Posterior vena cava (tissue), 2 donors: ENCODE measurements around the gene ARIH2. TPM values are rescaled to one million over a fixed set of nuclear protein-coding genes. Genes with fewer than 3 reads are reported as not detected.

Experiments used
- DNase-seq: peaks from one replicate; pipeline ENCODE4 v3.0.0-alpha.2; 2020; ENCODE audit warnings: low spot score
- intact Hi-C, 2 donors: fragments of 100-400 bp; cut with DNase I; formaldehyde crosslinking; loops; one replicate each; pipeline versions ENCODE4 v1.14.1 to v1.14.2; 2022 to 2023
- microRNA-seq, 2 donors: library from miRNA; unstranded; fragments of <30 nt; microRNA quantifications; one replicate each; pipeline ENCODE4 v1.2.0, GENCODE V29; 2020 to 2021; ENCODE audit warnings: borderline microRNAs expressed in 2 of 2
- total RNA-seq, 2 donors: library from RNA; stranded (reverse); fragmentation: NEBNext Ultra II Directional; extraction: Animal tissue kit (Norgen Biotek cat#: 25700); gene quantifications; one replicate each; pipeline ENCODE4 v1.2.1, GENCODE V29; 2021
- donor health status: DM: yes; HTN: yes; CAD: no.
- donor health status: DM: yes; HTN: yes; CAD: no.

Gene ARIH2
- total RNA-seq, 2 donors from 2014 or later, result 59.2 to 84.6 TPM

DNA sequence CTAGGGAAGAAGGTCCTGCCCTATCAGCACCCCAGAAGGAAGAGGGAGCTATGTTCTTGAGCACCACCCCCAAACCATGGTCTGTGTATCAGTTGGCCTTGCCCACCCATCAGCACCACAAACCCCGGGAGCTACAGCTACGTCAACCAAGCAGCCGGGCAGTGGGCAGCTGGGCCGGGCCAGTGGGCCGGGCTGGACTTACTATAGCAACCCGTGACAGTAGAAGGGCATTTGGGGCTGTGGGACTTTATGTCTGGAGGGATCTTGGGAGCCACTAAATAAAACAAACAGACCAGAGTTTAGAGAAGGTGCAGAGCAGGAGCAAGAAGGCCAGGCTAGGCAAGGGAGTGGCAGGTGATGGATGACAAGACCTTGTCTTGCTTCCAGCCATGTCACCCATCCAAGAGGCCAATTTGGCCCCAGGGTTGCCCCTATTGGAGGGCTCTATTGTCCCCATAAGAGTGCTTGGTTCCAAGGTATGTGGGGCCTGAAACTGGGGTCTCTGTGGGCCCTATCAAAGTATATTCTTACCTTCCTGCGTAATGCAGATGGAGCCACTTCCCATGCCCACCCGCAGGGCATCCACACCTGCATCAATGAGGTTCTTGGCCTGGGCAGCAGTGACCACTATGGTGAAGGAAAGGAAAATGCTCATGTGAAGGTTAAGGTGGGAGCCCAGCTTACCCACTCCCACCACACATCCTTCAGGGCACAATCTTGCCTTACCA lies 107.3 kb downstream of the ARIH2 start:
- intact Hi-C loops, result no loop called here
- no peak for DNase-seq

- DNase-seq, result no peak
- intact Hi-C loops, result no loop called here
Observed at GRCh38 chr3:49026536-49026935, 107.9 kb downstream of the ARIH2 start.

DNA sequence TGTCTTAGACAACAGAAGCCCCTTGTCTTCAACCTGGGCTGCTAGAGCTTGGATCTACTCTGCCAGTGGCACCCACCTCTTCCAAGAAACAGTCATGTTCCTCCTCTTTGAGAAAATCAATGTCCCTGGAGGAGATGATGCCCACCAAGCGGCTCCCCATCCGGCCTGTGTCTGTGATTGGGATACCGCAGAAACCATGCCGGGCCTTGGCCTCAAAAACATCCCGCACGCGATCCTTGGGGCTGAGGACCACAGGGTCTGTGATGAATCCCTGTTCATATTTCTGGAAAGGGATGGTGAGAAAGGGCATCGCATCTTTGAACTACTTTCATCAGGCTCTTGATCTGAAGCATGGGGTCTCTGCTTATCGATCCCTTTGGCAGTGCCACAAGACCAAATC lies 109.0 kb downstream of the ARIH2 start:
- intact Hi-C loops, result no loop called here
- DNase-seq, result no peak

DNA sequence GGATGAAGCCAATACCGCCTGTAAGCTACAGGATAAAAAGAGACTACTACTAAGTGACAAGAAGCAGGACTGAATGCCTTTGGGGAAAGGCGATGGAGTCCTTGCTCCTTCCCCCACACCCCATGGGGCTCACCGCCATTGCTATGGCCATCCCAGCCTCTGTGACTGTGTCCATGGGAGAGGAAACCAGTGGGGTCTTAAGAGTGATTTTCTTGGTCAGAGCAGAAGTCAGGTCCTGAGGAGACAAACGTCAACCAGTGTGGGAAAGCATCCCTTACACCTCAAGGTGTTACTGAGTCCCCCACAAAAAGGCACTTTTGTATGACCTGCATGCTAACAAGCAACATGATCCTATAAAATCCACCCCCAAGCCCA lies 109.6 kb downstream of the ARIH2 start:
- intact Hi-C loops, result no loop called here
- no peak for DNase-seq

GRCh38 chr3:49028673-49029562 lies 110.3 kb downstream of the ARIH2 start, which contains the start of gene IMPDH2:
IMPDH2 (minus strand) TSS chr3:49029398; CDS start chr3:49029350, 48 bp downstream.
- intact Hi-C loops, result no loop called here

GRCh38 chr3:49029563-49029884 lies 110.9 kb downstream of the ARIH2 start:
- DNase-seq, result no peak
- intact Hi-C loops, result no loop called here

More at GRCh38 chr3:49028673-49029562, 110.3 kb downstream of the ARIH2 start, which contains the start of gene IMPDH2:
- peak; percentile 98 for DNase-seq

- DNase-seq, result no peak
- intact Hi-C loops, result no loop called here
Observed at GRCh38 chr3:49030321-49030720, 111.7 kb downstream of the ARIH2 start.

DNA sequence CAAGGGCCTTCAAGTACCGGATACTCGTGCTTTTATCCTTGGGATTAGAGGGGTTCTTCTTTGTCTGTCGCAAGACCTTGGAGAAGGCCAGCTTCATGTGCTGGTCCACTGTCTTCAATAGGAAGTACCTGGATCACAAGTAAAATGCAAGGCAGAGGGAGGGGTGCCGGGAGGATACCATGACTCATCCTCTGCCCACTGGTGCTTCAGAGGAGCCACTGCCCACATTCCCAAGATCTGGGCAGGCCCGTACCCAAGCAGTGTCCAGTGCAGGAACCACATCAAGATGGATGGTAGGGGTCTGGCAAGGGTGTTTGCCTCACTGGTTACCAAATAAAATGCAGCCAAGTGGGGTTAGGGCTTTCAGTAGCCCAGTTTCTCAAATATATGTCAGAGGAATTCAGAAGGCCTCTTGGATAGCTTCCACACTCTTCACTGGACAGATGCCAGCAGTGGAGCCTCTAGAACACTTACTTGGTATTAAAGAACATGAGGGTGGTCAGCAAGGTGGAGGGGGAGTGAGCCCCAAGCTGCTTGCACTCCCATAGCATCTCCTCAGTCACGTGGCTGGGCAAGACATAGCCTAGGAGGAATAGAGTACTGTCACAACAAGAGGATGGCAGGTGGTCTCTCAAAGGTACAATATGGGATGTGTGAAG lies 114.1 kb downstream of the ARIH2 start:
- intact Hi-C loops, result no loop called here
- DNase-seq, result no peak

GRCh38 chr3:49034650-49035049 lies 116.0 kb downstream of the ARIH2 start:
- no peak for DNase-seq
- intact Hi-C loops, result no loop called here

DNA sequence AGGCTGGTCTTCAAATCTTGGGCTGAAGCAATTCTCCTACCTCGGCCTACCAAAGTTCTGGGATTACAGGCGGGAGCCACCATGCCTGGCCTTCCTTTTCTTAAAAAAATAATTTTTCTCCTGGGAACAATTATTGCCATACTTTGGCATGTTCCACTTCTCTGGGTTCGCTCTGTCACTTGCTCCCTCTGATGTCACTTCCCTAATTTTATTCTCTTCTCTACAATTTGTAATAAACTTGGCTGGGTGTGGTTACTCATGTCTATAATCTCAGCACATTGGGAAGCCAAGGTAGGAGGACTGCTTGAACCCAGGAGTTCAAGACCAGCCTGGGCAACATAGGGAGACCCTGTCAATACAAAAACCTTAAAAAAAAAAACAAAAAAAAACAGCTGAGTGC lies 116.6 kb downstream of the ARIH2 start:
- intact Hi-C loops, result no loop called here
- no peak for DNase-seq

Small RNA genes within 50 kb of the gene (microRNA-seq; reads per million reads assigned to microRNA genes)
- gene MIR191 (6,746 to 8,950 reads per million in 2 donors), gene MIR425 (902 to 926 reads per million in 2 donors)

Other genes starting within 250 kb of the ARIH2 start
- 10 to 100 TPM; 14.0 to 19.8 TPM for gene NCKIPSD, start 232.9 kb upstream of the ARIH2 start, total RNA-seq
- 10 to 100 TPM; 24.6 to 33.1 TPM for gene IP6K2, start 201.6 kb upstream of the ARIH2 start, total RNA-seq
- 10 to 100 TPM; 49.6 to 69.6 TPM for gene PRKAR2A, start 71.0 kb upstream of the ARIH2 start, total RNA-seq
- 10 to 100 TPM; 10.8 to 19.5 TPM for gene SLC25A20, start 20.0 kb upstream of the ARIH2 start, total RNA-seq
- 10 to 100 TPM; 16.4 to 26.1 TPM for gene P4HTM, start 71.4 kb downstream of the ARIH2 start, total RNA-seq
- gene WDR6, start 88.5 kb downstream of the ARIH2 start, total RNA-seq, result 10 to 100 TPM; 72.9 to 95.5 TPM
- 10 to 100 TPM in 1 of 2 donors, 1 to 10 TPM in 1; 9.8 to 12.1 TPM for gene DALRD3, start 99.7 kb downstream of the ARIH2 start, total RNA-seq
- gene NDUFAF3, start 103.3 kb downstream of the ARIH2 start, total RNA-seq, result 10 to 100 TPM; 57.8 to 62.0 TPM
- gene IMPDH2, start 110.6 kb downstream of the ARIH2 start, total RNA-seq, result 100 to 1,000 TPM in 1 of 2 donors, 10 to 100 TPM in 1; 96.4 to 112 TPM
- gene QRICH1, start 175.2 kb downstream of the ARIH2 start, total RNA-seq, result 10 to 100 TPM; 73.4 to 93.2 TPM
- gene QARS1, start 185.9 kb downstream of the ARIH2 start, total RNA-seq, result 100 to 1,000 TPM in 1 of 2 donors, 10 to 100 TPM in 1; 99.2 to 137 TPM
- gene USP19, start 202.0 kb downstream of the ARIH2 start, total RNA-seq, result 10 to 100 TPM; 34.1 to 40.4 TPM
- gene LAMB2, start 214.2 kb downstream of the ARIH2 start, total RNA-seq, result 100 to 1,000 TPM; 299 to 503 TPM
- gene CCDC71, start 247.5 kb downstream of the ARIH2 start, total RNA-seq, result 10 to 100 TPM; 14.1 to 14.3 TPM